ENCODE results near the gene GTF2IRD2. TPM values are rescaled to one million over a fixed set of nuclear protein-coding genes. Genes with fewer than 3 reads are reported as not detected.
"Not testable (repeated sequence)": the region's sequence is repeated elsewhere in the genome, so short reads cannot be mapped to it uniquely, and the experiment has no call there.

The GTF2IRD2 gene
- total and polyA plus RNA-seq, 2 of the 4 experiments (the other 2 are of a cell fraction): 2.9 to 5.2 TPM

- H3K36me3 ChIP-seq (ENCODE audit: control insufficient read depth, insufficient read depth, low read length); dilution Hi-C loops (cut with HindIII; ENCODE audit: low sequenced_read_pairs, unreplicated experiment); H4K20me1 ChIP-seq (ENCODE audit: insufficient read depth, low read length); POLR2A ChIA-PET (ENCODE audit: unreplicated experiment); intact Hi-C loops (cut with micrococcal nuclease); H3K9ac ChIP-seq (ENCODE audit: low read depth, low read length); DNase-seq; H2BK120ac ChIP-seq (ENCODE audit: low read depth, low read length); H3K4me1 ChIP-seq (ENCODE audit: control insufficient read depth, insufficient read depth, low read length); in situ Hi-C loops (cut with MboI; ENCODE audit: low sequenced_read_pairs); H3K9me3 ChIP-seq (ENCODE audit: control insufficient read depth, insufficient read depth, low read length); H3K14ac ChIP-seq (replicated peaks; ENCODE audit: low read depth, low read length); H3K9me1 ChIP-seq (ENCODE audit: insufficient read depth, low read length); H4K8ac ChIP-seq (ENCODE audit: low read depth in 2 of 2, low read length in 2 of 2); H2BK20ac ChIP-seq (ENCODE audit: low read depth, low read length); H4K91ac ChIP-seq (ENCODE audit: insufficient read depth, low read depth, low read length); H3K18ac ChIP-seq (ENCODE audit: low read depth, low read length); H2BK5ac ChIP-seq (ENCODE audit: low read depth, low read length, poor library complexity, severe bottlenecking); H3K23ac ChIP-seq (ENCODE audit: low read depth, low read length); H2AFZ ChIP-seq (replicated peaks; ENCODE audit: low read length, poor library complexity); H2AK9ac ChIP-seq (replicated peaks; ENCODE audit: low read depth, low read length, poor library complexity); H2BK15ac ChIP-seq (ENCODE audit: low read depth, low read length); BruUV-seq (replicated peaks); CTCF ChIA-PET; H3K4me2 ChIP-seq (ENCODE audit: low read depth, low read length); H4K5ac ChIP-seq (ENCODE audit: low read depth, low read length); H3K4me3 ChIP-seq (ENCODE audit: insufficient read depth, low read depth, low read length); H3K79me1 ChIP-seq (ENCODE audit: low read depth in 1 of 2, low read length in 2 of 2); H3K4ac ChIP-seq (ENCODE audit: low read depth, low read length); H3K27ac ChIP-seq (ENCODE audit: insufficient read depth, low read length); H3K27me3 ChIP-seq (ENCODE audit: control insufficient read depth, insufficient read depth, low read length); H3K56ac ChIP-seq (ENCODE audit: extremely low read depth, insufficient read depth, low read length); H2AK5ac ChIP-seq (ENCODE audit: low read depth, low read length): not testable (repeated sequence)
- ATAC-seq (ENCODE audit: low read depth): peak; percentile 95
- no CpG with 5 or more reads among the region's 23 CpGs for WGBS, 2 experiments (ENCODE audit: extremely low coverage in 2 of 2, insufficient read length in 1 of 2)
These were observed 31.1 kb downstream of the GTF2IRD2 start for GRCh38 chr7:74820146-74820805.

GRCh38 chr7:74815882-74816281, 35.5 kb downstream of the GTF2IRD2 start:
- CTCF ChIA-PET; intact Hi-C loops (cut with micrococcal nuclease); DNase-seq: not testable (repeated sequence)

More at GRCh38 chr7:74815882-74816281, 35.5 kb downstream of the GTF2IRD2 start:
- H2BK15ac ChIP-seq (ENCODE audit: low read depth, low read length); H2AFZ ChIP-seq (replicated peaks; ENCODE audit: low read length, poor library complexity); H2AK9ac ChIP-seq (replicated peaks; ENCODE audit: low read depth, low read length, poor library complexity); in situ Hi-C loops (cut with MboI; ENCODE audit: low sequenced_read_pairs); BruUV-seq (replicated peaks); POLR2A ChIA-PET (ENCODE audit: unreplicated experiment); H3K79me1 ChIP-seq (ENCODE audit: low read depth in 1 of 2, low read length in 2 of 2); H3K27ac ChIP-seq (ENCODE audit: insufficient read depth, low read length); H3K4me1 ChIP-seq (ENCODE audit: control insufficient read depth, insufficient read depth, low read length); H3K27me3 ChIP-seq (ENCODE audit: control insufficient read depth, insufficient read depth, low read length); H3K4me3 ChIP-seq (ENCODE audit: insufficient read depth, low read depth, low read length); dilution Hi-C loops (cut with HindIII; ENCODE audit: low sequenced_read_pairs, unreplicated experiment); H3K4me2 ChIP-seq (ENCODE audit: low read depth, low read length); H2AK5ac ChIP-seq (ENCODE audit: low read depth, low read length); H3K4ac ChIP-seq (ENCODE audit: low read depth, low read length); H3K9me1 ChIP-seq (ENCODE audit: insufficient read depth, low read length); H4K5ac ChIP-seq (ENCODE audit: low read depth, low read length); H3K9ac ChIP-seq (ENCODE audit: low read depth, low read length); H3K18ac ChIP-seq (ENCODE audit: low read depth, low read length); H4K91ac ChIP-seq (ENCODE audit: insufficient read depth, low read depth, low read length); H3K14ac ChIP-seq (replicated peaks; ENCODE audit: low read depth, low read length); H3K36me3 ChIP-seq (ENCODE audit: control insufficient read depth, insufficient read depth, low read length); H4K8ac ChIP-seq (ENCODE audit: low read depth in 2 of 2, low read length in 2 of 2); H3K56ac ChIP-seq (ENCODE audit: extremely low read depth, insufficient read depth, low read length); H2BK120ac ChIP-seq (ENCODE audit: low read depth, low read length); H3K9me3 ChIP-seq (ENCODE audit: control insufficient read depth, insufficient read depth, low read length); H3K23ac ChIP-seq (ENCODE audit: low read depth, low read length); H4K20me1 ChIP-seq (ENCODE audit: insufficient read depth, low read length); H2BK5ac ChIP-seq (ENCODE audit: low read depth, low read length, poor library complexity, severe bottlenecking); H2BK20ac ChIP-seq (ENCODE audit: low read depth, low read length): not testable (repeated sequence)
- no CpG with 5 or more reads among the region's 3 CpGs for WGBS, 2 experiments (ENCODE audit: extremely low coverage in 2 of 2, insufficient read length in 1 of 2)
- ATAC-seq (ENCODE audit: low read depth): peak; percentile 38
